Stimulated activated CD8-positive, alpha-beta memory T cell treated with anti-CD3 and anti-CD28 coated beads, Interleukin-4, amount 100 ng/mL, for 24 hours (primary cell): ENCODE results near the gene TBC1D22A.

Experiments used
- DNase-seq: peaks from one replicate; pipeline ENCODE4 v3.0.0-alpha.2; 2020; ENCODE audit warnings: low read depth

TBC1D22A gene

DNA sequence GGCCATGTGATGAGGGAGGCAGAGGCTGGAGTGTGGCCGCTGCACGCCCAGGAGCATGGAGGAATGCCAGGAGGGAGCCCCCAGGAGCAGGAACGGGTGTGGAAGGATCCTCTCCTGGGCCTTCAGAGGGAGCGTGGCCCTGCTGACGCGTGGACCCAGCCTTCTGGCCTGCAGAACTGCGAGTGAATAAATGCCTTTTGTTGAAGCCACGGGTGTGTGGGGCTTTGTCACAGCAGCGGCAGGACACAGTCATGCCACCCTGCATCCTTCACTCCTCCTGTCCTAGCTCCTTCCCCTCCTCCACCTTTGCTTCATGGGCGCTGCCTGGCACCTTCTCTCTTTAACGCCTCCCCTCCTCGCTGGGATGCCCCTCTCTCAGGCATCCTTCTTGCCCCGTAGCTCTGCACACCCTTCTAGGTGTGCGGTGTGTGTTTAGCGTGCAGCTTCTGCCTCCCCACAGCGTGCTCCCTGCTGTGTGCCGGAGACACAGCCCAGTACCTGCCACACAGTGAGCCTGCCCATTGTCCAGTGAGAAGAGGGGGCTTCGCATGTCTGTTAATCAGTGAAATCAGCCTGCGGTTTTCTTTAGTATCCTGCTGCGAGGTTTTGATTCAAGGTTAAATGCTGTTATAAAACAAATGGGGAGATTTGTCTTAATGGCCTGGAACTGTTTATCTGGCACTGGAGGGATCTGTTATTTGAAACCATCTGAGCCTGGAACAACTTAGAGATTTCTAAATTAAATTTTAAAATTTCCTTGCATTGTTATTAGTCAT, 459.6 kb downstream of the TBC1D22A start:
- DNase-seq: no peak
